Measurements from ENCODE around the gene RNF225. TPM values are rescaled to one million over a fixed set of nuclear protein-coding genes. Genes with fewer than 3 reads are reported as not detected.
A peak's percentile ranks its signal among the peaks of the same experiment; 100 is the strongest.

Gene RNF225
- total and polyA plus RNA-seq, 9 of the 15 experiments (the other 6 are each of a cell fraction or from before 2014, with no cell fraction given): 0.33 TPM; not detected in 8

DNA sequence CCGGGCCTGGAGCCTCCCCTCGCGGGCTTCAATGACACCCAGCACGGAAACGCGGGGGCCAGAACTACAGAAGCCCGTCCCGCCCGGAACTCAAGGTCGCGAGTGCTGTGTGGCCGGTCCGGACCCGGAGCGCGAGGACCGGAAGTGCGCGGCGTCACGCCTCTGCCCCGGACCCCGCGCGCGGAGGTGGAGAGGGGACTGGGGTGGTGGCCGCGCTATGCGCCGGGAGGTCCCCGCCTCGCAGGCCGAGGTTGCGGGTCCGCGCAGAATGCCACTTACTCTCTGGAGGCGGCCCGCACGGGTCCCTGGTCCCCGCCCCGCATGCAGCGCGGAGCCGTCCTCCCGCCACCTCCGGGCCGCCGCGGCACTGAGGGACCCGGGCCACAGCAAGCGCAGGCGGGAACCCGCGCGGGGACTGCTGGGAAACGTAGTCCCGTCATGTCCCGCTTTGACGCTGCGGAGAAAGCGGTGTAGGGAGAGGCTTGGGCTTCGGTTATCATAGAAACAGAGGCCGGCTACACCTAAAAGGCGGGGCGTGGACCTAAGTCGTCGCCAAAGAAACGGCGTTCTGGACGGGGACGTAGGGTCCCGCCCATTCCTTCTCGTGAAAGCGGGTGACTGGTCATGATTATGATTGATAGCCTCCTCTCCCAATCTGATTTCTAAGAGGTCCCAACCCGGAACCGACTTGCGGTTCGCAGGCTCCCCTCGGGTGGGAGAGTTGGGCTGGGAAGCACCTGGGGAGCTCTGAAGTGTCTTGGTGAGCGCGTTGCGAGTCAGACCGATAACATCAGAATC, 14.6 kb upstream of the RNF225 start, which contains the start of gene ZNF837 (continued):
- no peak for TF ChIP-seq CBX2 (IDR thresholded peaks at IDR 0.05; ENCODE audit: insufficient read depth, low read length, poor library complexity, severe bottlenecking)
- no peak for TF ChIP-seq STAG1 (CRISPR knock-in tag; IDR thresholded peaks at IDR 0.05; ENCODE audit: borderline replicate concordance)
- TF ChIP-seq, protein P1, sequence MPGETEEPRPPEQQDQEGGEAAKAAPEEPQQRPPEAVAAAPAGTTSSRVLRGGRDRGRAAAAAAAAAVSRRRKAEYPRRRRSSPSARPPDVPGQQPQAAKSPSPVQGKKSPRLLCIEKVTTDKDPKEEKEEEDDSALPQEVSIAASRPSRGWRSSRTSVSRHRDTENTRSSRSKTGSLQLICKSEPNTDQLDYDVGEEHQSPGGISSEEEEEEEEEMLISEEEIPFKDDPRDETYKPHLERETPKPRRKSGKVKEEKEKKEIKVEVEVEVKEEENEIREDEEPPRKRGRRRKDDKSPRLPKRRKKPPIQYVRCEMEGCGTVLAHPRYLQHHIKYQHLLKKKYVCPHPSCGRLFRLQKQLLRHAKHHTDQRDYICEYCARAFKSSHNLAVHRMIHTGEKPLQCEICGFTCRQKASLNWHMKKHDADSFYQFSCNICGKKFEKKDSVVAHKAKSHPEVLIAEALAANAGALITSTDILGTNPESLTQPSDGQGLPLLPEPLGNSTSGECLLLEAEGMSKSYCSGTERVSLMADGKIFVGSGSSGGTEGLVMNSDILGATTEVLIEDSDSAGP (CRISPR knock-in tag; IDR thresholded peaks at IDR 0.05): no peak; the same call in 1 of the 2 replicates
- TF ChIP-seq SIX5 (IDR thresholded peaks at IDR 0.05; ENCODE audit: borderline replicate concordance in 1 of 2, insufficient read depth in 1 of 2, low read depth in 1 of 2, low read length in 2 of 2): peak; percentile 77 to 85
- TF ChIP-seq SAP30 (IDR thresholded peaks at IDR 0.05; ENCODE audit: borderline replicate concordance, insufficient read depth, low read depth, low read length, poor library complexity, severe bottlenecking): peak; percentile 76
- no peak for TF ChIP-seq MED1 (CRISPR knock-in tag; IDR thresholded peaks at IDR 0.05; ENCODE audit: borderline replicate concordance)
- no peak for TF ChIP-seq PPARD (CRISPR knock-in tag; IDR thresholded peaks at IDR 0.05)
- TF ChIP-seq, protein P2, sequence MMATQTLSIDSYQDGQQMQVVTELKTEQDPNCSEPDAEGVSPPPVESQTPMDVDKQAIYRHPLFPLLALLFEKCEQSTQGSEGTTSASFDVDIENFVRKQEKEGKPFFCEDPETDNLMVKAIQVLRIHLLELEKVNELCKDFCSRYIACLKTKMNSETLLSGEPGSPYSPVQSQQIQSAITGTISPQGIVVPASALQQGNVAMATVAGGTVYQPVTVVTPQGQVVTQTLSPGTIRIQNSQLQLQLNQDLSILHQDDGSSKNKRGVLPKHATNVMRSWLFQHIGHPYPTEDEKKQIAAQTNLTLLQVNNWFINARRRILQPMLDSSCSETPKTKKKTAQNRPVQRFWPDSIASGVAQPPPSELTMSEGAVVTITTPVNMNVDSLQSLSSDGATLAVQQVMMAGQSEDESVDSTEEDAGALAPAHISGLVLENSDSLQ (IDR thresholded peaks at IDR 0.05): peak; percentile 100
- peak; percentile 88 for TF ChIP-seq NFYB (IDR thresholded peaks at IDR 0.05; ENCODE audit: extremely low read depth, insufficient read length)
- TF ChIP-seq ZFX (CRISPR knock-in tag; IDR thresholded peaks at IDR 0.05): peak; percentile 100
- peak; percentile 71; the same call in 1 of the 2 replicates for TF ChIP-seq NR4A1 (CRISPR knock-in tag; IDR thresholded peaks at IDR 0.05)
- peak; percentile 86 for TF ChIP-seq NR4A1 (tag; IDR thresholded peaks at IDR 0.05)
- TF ChIP-seq, protein P3, sequence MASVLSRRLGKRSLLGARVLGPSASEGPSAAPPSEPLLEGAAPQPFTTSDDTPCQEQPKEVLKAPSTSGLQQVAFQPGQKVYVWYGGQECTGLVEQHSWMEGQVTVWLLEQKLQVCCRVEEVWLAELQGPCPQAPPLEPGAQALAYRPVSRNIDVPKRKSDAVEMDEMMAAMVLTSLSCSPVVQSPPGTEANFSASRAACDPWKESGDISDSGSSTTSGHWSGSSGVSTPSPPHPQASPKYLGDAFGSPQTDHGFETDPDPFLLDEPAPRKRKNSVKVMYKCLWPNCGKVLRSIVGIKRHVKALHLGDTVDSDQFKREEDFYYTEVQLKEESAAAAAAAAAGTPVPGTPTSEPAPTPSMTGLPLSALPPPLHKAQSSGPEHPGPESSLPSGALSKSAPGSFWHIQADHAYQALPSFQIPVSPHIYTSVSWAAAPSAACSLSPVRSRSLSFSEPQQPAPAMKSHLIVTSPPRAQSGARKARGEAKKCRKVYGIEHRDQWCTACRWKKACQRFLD (CRISPR knock-in tag; IDR thresholded peaks at IDR 0.05): peak; percentile 89
- peak; percentile 55; the same call in 1 of the 2 replicates for TF ChIP-seq PML (IDR thresholded peaks at IDR 0.05; ENCODE audit: low read length)
- TF ChIP-seq MTA1 (IDR thresholded peaks at IDR 0.05; ENCODE audit: borderline replicate concordance): 0 out of 2 replicates have a peak, but pooled peaks have one; percentile 11
- peak; percentile 97 for TF ChIP-seq ZEB2 (IDR thresholded peaks at IDR 0.05)
- TF ChIP-seq ZNF668 (CRISPR knock-in tag; IDR thresholded peaks at IDR 0.05): no peak
- peak; percentile 64; the same call in 1 of the 2 replicates for TF ChIP-seq GATAD2A (IDR thresholded peaks at IDR 0.05)
- TF ChIP-seq TRIM24 (IDR thresholded peaks at IDR 0.05): peak in 1 of 2 experiments; percentile 99; a peak in 2 of 4 replicates
- TF ChIP-seq ARNT (IDR thresholded peaks at IDR 0.05): no peak
- no peak for TF ChIP-seq ZKSCAN3 (CRISPR knock-in tag; IDR thresholded peaks at IDR 0.05)
- TF ChIP-seq ZBTB1 (CRISPR knock-in tag; IDR thresholded peaks at IDR 0.05; ENCODE audit: borderline replicate concordance, low read depth): peak; percentile 75; the same call in 1 of the 2 replicates
- peak; percentile 51; the same call in 1 of the 2 replicates for TF ChIP-seq SOX6 (IDR thresholded peaks at IDR 0.05)
- peak; percentile 95 for TF ChIP-seq HMGN3 (IDR thresholded peaks at IDR 0.05; ENCODE audit: borderline replicate concordance, extremely low read depth, insufficient read length, low read depth, low read length)
- TF ChIP-seq NCOA4 (IDR thresholded peaks at IDR 0.05; ENCODE audit: partially characterized antibody): no peak
- no peak for TF ChIP-seq SREBF2 (CRISPR knock-in tag; IDR thresholded peaks at IDR 0.05)
